Measurements from ENCODE around the gene NEK4. TPM values are rescaled to one million over a fixed set of nuclear protein-coding genes. Genes with fewer than 3 reads are reported as not detected.
"Not testable (repeated sequence)": the region's sequence is repeated elsewhere in the genome, so short reads cannot be mapped to it uniquely, and the experiment has no call there.

The NEK4 gene
- polyA plus RNA-seq, 1 donor, result 31.5 TPM

DNA sequence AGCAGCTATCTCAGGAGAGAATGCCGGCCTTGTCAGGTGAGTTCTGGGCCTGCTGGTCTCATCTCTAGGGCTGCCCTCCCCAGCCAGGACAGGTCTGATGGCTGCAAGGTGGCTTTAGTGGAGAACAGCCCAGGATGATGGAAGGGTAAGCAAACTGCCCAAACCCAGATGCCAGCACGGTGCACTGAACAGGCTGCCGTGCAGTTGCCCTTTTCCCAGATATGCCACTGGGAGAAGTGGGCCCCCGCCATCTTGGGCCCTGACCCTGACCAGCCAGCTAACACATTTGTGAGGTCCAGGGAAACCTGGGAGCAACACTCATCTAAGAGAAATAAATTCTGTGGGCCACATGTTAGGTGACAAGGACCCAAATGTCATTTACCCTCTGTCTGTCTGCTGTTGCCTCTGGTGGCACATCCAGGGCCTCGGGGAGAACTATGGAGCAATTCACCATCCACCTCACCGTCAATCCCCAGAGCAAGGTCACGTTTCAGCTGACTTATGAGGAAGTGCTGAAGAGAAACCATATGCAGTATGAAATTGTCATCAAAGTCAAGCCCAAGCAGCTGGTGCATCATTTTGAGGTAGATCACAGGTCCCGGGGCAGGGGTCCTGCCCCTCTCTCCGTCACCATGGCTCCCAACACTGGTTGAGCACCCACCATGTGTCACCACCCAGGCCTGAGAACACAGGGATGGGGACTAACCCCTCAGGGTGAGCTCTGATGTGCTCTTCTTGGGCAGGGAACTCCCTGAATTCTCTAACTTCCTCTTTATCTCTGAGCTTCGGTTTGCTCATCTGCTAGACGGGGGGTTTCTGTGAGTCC is 8.5 kb upstream of the NEK4 start:
- DNase-seq, result no peak

- DNase-seq, result no peak
These were observed 7.4 kb upstream of the NEK4 start for GRCh38 chr3:52777959-52778805.

DNA sequence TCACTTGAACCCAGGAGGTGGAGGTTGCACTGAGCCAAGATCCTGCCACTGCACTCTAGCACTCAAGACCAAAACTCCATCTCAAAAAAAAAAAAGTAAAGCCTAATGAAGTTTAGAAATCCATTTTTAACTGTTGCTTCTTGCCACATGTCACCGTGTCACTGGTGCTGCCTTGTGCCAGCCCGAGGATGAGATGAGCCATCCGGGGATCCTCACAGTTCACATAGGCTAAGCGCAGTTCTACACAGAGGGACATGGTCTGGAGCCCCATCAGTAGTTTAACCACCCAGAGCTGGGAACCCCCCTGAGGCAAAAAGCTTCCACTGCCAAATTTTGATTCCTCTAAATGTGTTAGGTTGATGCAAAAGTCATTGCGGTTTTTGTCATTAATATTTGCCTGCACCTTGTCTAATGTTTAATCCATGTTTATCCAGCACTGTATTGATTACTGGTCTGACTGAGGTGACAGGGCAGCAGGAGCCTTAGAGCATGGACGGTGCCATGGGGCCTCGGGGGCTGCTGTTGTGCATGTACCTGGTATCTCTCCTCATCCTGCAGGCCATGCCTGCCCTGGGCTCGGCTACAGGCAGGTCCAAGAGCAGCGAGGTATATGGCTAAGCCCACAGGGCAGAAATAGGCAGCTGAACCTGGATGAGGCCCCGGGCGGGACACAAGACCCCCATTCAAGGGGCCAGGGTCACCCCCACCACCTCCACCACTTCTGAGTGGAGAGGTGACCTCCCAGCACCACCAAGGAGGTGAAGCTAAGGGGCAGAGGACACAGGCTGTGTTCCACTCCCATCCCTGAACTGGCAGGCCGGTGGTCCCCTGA is 6.6 kb upstream of the NEK4 start, which contains the start of gene ITIH1:
Gene ITIH1, plus strand, starts transcription at position 473 of the 832 bp plus-strand sequence. Its CDS starts 17 bp downstream, at position 490.
- DNase-seq, result no peak

DNA sequence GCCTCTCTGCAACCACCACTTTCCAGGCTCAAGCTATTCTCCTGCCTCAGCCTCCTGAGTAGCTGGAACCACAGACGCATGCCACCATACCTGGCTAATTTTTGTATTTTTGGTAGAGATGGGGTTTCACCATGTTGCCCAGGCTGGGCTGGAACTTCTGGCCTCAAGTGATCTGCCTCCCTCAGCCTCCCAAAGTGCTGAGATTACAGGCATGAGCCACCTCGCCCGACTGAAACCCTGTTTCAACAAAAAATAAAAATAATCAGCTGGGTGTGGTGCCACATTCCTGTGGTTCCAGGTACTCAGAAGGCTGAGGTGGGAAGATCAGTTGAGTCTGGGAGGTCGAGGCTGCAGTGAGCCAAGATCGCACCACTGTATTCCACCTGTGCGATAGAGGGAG is 5.7 kb upstream of the NEK4 start:
- not testable (repeated sequence) for DNase-seq

GRCh38 chr3:52775877-52776276 is 5.1 kb upstream of the NEK4 start:
- DNase-seq, result no peak

GRCh38 chr3:52774901-52775864 is 4.4 kb upstream of the NEK4 start:
- DNase-seq, result no peak

GRCh38 chr3:52774066-52774713 is 3.5 kb upstream of the NEK4 start:
- DNase-seq, result no peak

DNA sequence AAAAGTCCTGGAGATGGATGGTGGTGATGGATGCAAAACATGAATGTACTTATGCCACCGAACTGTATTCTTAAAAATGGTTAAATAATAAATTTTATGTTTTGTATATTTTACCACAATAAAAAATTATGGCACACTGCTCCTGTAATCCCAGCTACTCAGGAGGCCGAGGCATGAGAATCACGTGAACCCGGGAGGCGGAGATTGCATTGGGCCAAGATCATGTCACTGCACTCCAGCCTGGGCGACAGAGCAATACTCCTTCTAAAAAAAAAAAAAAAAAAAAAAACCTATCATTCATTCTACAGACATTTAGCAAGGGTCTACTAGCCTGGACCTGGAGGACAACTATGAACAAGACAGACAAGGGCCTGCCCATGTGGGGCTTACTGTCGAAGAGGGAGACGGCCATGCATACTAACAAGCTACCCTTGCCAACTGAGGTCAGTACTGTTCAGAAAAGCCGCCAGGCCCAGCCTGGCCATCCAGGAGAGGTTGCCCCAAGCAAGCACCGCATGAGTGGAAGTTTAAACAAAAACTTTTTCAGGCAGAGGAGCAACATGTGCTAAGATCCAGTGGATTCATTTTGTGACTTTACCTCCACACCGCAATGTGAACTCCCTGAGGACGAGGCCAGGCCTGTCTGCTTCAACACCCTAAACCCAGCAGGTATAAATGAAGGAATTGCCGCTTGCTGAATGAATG is 2.8 kb upstream of the NEK4 start:
- no peak for DNase-seq

DNA sequence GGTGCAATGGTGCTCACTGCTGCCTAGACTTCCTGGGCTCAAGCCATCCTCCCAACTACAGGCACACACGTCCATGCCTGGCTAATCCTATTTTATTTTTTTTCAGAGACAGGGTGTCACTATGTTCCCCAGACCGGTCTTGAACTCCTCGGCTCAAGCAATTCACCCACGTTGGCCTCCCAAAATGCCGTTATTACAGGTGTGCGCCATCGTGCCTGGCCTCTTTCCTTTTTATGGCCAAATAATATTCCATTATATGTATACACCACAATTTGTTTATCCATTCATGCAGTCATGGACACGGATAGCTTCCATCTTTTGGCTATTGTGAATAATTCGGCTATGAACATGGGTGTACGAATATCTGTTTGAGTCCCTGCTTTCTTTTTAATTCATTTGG is 962 bp upstream of the NEK4 start:
- DNase-seq, result no peak

GRCh38 chr3:52771334-52771681 is 568 bp upstream of the NEK4 start:
- DNase-seq, result no peak

- DNase-seq, result no peak
These were observed 819 bp downstream of the NEK4 start for GRCh38 chr3:52769786-52770455.

- DNase-seq, result no peak
These were observed 7.3 kb downstream of the NEK4 start for GRCh38 chr3:52763466-52763865.

- DNase-seq, result no peak
These were observed 14.6 kb downstream of the NEK4 start for GRCh38 chr3:52756141-52756540.

- DNase-seq, result no peak
These were observed 16.4 kb downstream of the NEK4 start for GRCh38 chr3:52754373-52754772.

GRCh38 chr3:52752045-52752660 is 18.6 kb downstream of the NEK4 start:
- no peak for DNase-seq

DNA sequence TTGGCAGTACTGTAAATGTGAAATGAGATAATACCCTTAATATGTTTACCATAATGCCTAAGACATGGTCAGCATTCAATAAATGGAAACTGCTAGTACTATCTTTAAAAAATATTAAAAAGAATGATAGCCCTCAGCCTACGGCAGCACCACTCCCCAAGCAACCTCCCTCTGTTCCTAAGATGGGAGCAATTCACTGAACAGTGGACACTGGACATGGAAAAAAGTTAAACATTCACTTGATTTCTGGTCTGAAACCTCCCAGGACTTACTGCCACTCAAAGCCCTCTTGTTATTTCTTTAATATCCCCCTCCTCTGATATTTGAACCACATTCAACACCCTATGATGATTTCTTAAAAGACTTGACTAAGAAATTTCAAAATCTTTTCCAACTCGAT is 27.0 kb downstream of the NEK4 start:
- DNase-seq, result no peak

GRCh38 chr3:52743152-52743551 is 27.6 kb downstream of the NEK4 start:
- no peak for DNase-seq

GRCh38 chr3:52742418-52743041 is 28.2 kb downstream of the NEK4 start:
- DNase-seq, result peak; percentile 11

Data from left kidney (tissue), 2 donors.